B cell (primary cell): Measurements from ENCODE around the gene DNPH1.

ENCODE experiments used
- EZH2 ChIP-seq: IDR thresholded peaks from 2 replicates; pipeline ENCODE4 v1.6.1; 2012; ENCODE audit warnings: borderline replicate concordance, low read depth, mild to moderate bottlenecking, moderate library complexity, low read length; ENCODE audit not compliant: insufficient read depth, poor library complexity, severe bottlenecking
- TF ChIP-seq, protein P1 (sequence below): fragments of 200-600 bp; IDR thresholded peaks from one replicate; pipeline ENCODE4 v1.8.0; 2022; ENCODE audit warnings: antibody characterized with exemption, mild to moderate bottlenecking

DNA sequence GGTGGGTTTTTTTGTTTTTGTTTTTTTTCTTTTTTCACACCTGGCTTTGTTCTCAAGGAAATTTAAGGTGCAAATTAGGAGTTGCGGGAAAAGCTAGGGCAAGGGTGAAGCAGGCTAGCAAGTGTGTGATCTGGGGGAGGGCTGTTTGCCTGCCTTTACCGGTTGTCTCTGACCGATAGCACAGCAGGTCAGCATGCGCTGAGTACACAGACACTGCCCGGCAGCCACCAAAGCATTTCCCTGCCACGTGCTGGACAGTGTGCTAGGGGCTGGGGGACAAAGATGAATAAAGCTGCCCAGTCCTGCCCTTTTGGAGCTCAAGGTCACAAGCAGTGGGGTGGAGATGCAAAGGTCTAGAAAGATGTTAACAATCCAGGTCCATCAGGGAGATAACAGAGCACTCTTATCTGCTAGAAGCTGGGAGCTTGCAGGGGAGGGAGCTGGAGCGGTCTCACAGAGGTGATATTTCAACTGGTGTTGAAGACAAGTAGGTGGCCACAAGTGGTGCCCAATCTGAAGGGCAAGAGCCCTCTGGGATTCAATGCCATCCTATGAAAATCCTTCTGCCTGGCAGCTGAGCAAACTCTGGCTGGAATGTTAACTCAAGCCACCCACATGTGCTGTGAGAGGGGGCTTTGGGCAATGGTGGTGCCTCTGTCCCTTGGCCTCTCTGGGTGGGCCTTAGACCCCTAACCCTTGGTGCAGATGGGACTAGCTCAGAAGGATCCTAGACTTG, 38.5 kb upstream of the DNPH1 start:
- TF ChIP-seq, protein P1, sequence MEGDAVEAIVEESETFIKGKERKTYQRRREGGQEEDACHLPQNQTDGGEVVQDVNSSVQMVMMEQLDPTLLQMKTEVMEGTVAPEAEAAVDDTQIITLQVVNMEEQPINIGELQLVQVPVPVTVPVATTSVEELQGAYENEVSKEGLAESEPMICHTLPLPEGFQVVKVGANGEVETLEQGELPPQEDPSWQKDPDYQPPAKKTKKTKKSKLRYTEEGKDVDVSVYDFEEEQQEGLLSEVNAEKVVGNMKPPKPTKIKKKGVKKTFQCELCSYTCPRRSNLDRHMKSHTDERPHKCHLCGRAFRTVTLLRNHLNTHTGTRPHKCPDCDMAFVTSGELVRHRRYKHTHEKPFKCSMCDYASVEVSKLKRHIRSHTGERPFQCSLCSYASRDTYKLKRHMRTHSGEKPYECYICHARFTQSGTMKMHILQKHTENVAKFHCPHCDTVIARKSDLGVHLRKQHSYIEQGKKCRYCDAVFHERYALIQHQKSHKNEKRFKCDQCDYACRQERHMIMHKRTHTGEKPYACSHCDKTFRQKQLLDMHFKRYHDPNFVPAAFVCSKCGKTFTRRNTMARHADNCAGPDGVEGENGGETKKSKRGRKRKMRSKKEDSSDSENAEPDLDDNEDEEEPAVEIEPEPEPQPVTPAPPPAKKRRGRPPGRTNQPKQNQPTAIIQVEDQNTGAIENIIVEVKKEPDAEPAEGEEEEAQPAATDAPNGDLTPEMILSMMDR, result no peak
- no peak for TF ChIP-seq EZH2
